ENCODE data around the gene PRSS48. TPM values are rescaled to one million over a fixed set of nuclear protein-coding genes. Genes with fewer than 3 reads are reported as not detected.
"Not testable (repeated sequence)": the region's sequence is repeated elsewhere in the genome, so short reads cannot be mapped to it uniquely, and the experiment has no call there.

Gene PRSS48
- total RNA-seq, 1 donor from 2014 or later, result not detected

- no peak overlapping the region for H3K4me3 ChIP-seq (ENCODE audit: insufficient read depth, low read depth, low read length)
- H3K9ac ChIP-seq (ENCODE audit: low read length), result no peak overlapping the region
- Mint-ChIP-seq H3K36me3 (ENCODE audit: low read depth, unreplicated experiment) (no peaks in the 10 kb centered on the region), H3K9me3 (ENCODE audit: unreplicated experiment) (no peaks in the 10 kb centered on the region), H3K4me3 (ENCODE audit: unreplicated experiment) (no peak overlapping the region), H3K27ac (ENCODE audit: unreplicated experiment) (no peak overlapping the region), H3K27me3 (ENCODE audit: low read depth, unreplicated experiment) (no peaks in the 10 kb centered on the region), H3K4me1 (ENCODE audit: low read depth, unreplicated experiment) (peaks cover 35% of the 10 kb centered on the region)
- H3K27me3 ChIP-seq (ENCODE audit: insufficient read depth, low read length), result no peaks in the 10 kb centered on the region
- no peak for TF ChIP-seq CTCF (IDR thresholded peaks at IDR 0.05; ENCODE audit: insufficient read depth, low read depth, low read length)
- no peak for TF ChIP-seq EZH2 (IDR thresholded peaks at IDR 0.05; ENCODE audit: insufficient read depth, low read length)
- no peak for DNase-seq (ENCODE audit: low read depth)
- H3K4me2 ChIP-seq (ENCODE audit: low read length), result no peak overlapping the region
- no peak overlapping the region for H3K27ac ChIP-seq (ENCODE audit: low read depth, low read length)
- FAIRE-seq, result no peak
- peaks cover 31% of the 10 kb centered on the region for H3K79me2 ChIP-seq (ENCODE audit: insufficient read depth, low read length)
- no peaks in the 10 kb centered on the region for H3K36me3 ChIP-seq (ENCODE audit: insufficient read depth, low read length)
- no peaks in the 10 kb centered on the region for H3K9me3 ChIP-seq (ENCODE audit: insufficient read depth, low read depth, low read length)
- H4K20me1 ChIP-seq (ENCODE audit: insufficient read depth, low read length), result no peaks in the 10 kb centered on the region
- H2AFZ ChIP-seq (ENCODE audit: low read depth, low read length), result no peak overlapping the region
- peaks cover 15% of the 10 kb centered on the region for H3K4me1 ChIP-seq (ENCODE audit: insufficient read depth, low read length)
These were observed 42.5 kb downstream of the PRSS48 start for GRCh38 chr4:151319490-151319889.

- Histone ChIP-seq H2AFZ (ENCODE audit: low read depth, low read length) (no peak overlapping the region), H3K36me3 (ENCODE audit: insufficient read depth, low read length) (no peaks in the 10 kb centered on the region), H3K27me3 (ENCODE audit: insufficient read depth, low read length) (no peaks in the 10 kb centered on the region), H3K4me1 (ENCODE audit: insufficient read depth, low read length) (peaks cover 9% of the 10 kb centered on the region), H3K9ac (ENCODE audit: low read length) (no peak overlapping the region), H3K4me2 (ENCODE audit: low read length) (no peak overlapping the region), H3K9me3 (ENCODE audit: insufficient read depth, low read depth, low read length) (no peaks in the 10 kb centered on the region), H4K20me1 (ENCODE audit: insufficient read depth, low read length) (no peaks in the 10 kb centered on the region), H3K4me3 (ENCODE audit: insufficient read depth, low read depth, low read length) (no peak overlapping the region), H3K79me2 (ENCODE audit: insufficient read depth, low read length) (peaks cover 27% of the 10 kb centered on the region), H3K27ac (ENCODE audit: low read depth, low read length) (no peak overlapping the region)
- no peak overlapping the region for H3K27ac Mint-ChIP-seq (ENCODE audit: unreplicated experiment)
- DNase-seq (ENCODE audit: low read depth) (no peak), FAIRE-seq (no peak)
- H3K4me1 Mint-ChIP-seq (ENCODE audit: low read depth, unreplicated experiment), result peaks cover 22% of the 10 kb centered on the region
- no peak overlapping the region for H3K4me3 Mint-ChIP-seq (ENCODE audit: unreplicated experiment)
- H3K27me3 Mint-ChIP-seq (ENCODE audit: low read depth, unreplicated experiment), result no peaks in the 10 kb centered on the region
- no peak for TF ChIP-seq EZH2 (IDR thresholded peaks at IDR 0.05; ENCODE audit: insufficient read depth, low read length)
- no peak for TF ChIP-seq CTCF (IDR thresholded peaks at IDR 0.05; ENCODE audit: insufficient read depth, low read depth, low read length)
- H3K36me3 Mint-ChIP-seq (ENCODE audit: low read depth, unreplicated experiment), result no peaks in the 10 kb centered on the region
- no peaks in the 10 kb centered on the region for H3K9me3 Mint-ChIP-seq (ENCODE audit: unreplicated experiment)
These were observed 44.6 kb downstream of the PRSS48 start for GRCh38 chr4:151321586-151321985.

GRCh38 chr4:151322161-151322560 is 45.2 kb downstream of the PRSS48 start:
- not testable (repeated sequence) for H3K9me3 Mint-ChIP-seq (ENCODE audit: unreplicated experiment); H3K27ac ChIP-seq (ENCODE audit: low read depth, low read length); H3K4me1 ChIP-seq (ENCODE audit: insufficient read depth, low read length); H3K36me3 ChIP-seq (ENCODE audit: insufficient read depth, low read length); H3K27me3 Mint-ChIP-seq (ENCODE audit: low read depth, unreplicated experiment); H2AFZ ChIP-seq (ENCODE audit: low read depth, low read length); H3K27me3 ChIP-seq (ENCODE audit: insufficient read depth, low read length); H3K4me2 ChIP-seq (ENCODE audit: low read length); H3K9me3 ChIP-seq (ENCODE audit: insufficient read depth, low read depth, low read length); H3K4me3 ChIP-seq (ENCODE audit: insufficient read depth, low read depth, low read length); H3K9ac ChIP-seq (ENCODE audit: low read length); H3K36me3 Mint-ChIP-seq (ENCODE audit: low read depth, unreplicated experiment); FAIRE-seq; H3K4me3 Mint-ChIP-seq (ENCODE audit: unreplicated experiment); DNase-seq (ENCODE audit: low read depth); H4K20me1 ChIP-seq (ENCODE audit: insufficient read depth, low read length)
- Mint-ChIP-seq H3K4me1 (ENCODE audit: low read depth, unreplicated experiment) (peaks cover 22% of the 10 kb centered on the region), H3K27ac (ENCODE audit: unreplicated experiment) (peak overlapping the region; percentile 55)
- peaks cover 27% of the 10 kb centered on the region for H3K79me2 ChIP-seq (ENCODE audit: insufficient read depth, low read length)
